GM23338 (cell line): ENCODE measurements around the gene PKD2. TPM values are rescaled to one million over a fixed set of nuclear protein-coding genes. Genes with fewer than 3 reads are reported as not detected.

ENCODE experiments used
- ATAC-seq: fragments of 200-7000 bp; cut with Tn5 transposase; 3 replicates; pipeline ENCODE4 v1.9.1; 2020
- DNase-seq: peaks from one replicate; pipeline ENCODE4 v3.0.0-alpha.2; 2015; ENCODE audit warnings: low spot score
- H2AFZ ChIP-seq: fragments of 200-600 bp; sonication (generic); 2 replicates; pipeline ENCODE4 v1.8.0; 2016; ENCODE audit warnings: antibody characterized with exemption, mild to moderate bottlenecking, moderate library complexity
- H3F3A ChIP-seq: fragments of 200-600 bp; sonication (generic); replicated peaks from 2 replicates; pipeline ENCODE4 v1.8.0; 2017; ENCODE audit warnings: antibody characterized with exemption, mixed run types, low read depth
- H3K27ac ChIP-seq: fragments of 200-600 bp; sonication (generic); 2 replicates; pipeline ENCODE4 v1.6.1; 2016; ENCODE audit warnings: low read depth
- H3K27me3 ChIP-seq: fragments of 200-600 bp; sonication (generic); 2 replicates; pipeline ENCODE4 v1.8.0; 2016; ENCODE audit warnings: mild to moderate bottlenecking, mixed run types, moderate library complexity; ENCODE audit not compliant: insufficient read depth
- H3K36me3 ChIP-seq: fragments of 200-600 bp; sonication (generic); 2 replicates; pipeline ENCODE4 v1.8.0; 2016; ENCODE audit warnings: mild to moderate bottlenecking; ENCODE audit not compliant: insufficient read depth
- H3K4me1 ChIP-seq: fragments of 200-600 bp; sonication (generic); 2 replicates; pipeline ENCODE4 v1.8.0; 2016; ENCODE audit warnings: mild to moderate bottlenecking, moderate library complexity; ENCODE audit not compliant: insufficient read depth
- H3K4me2 ChIP-seq: fragments of 200-600 bp; sonication (generic); 2 replicates; pipeline ENCODE4 v1.7.1; 2017; ENCODE audit warnings: mixed run types
- H3K4me3 ChIP-seq: fragments of 200-600 bp; sonication (generic); 2 replicates; pipeline ENCODE4 v1.6.1; 2016; ENCODE audit warnings: mixed run types
- H3K79me2 ChIP-seq: fragments of 200-600 bp; sonication (generic); replicated peaks from 2 replicates; pipeline ENCODE4 v1.8.0; 2017; ENCODE audit warnings: mild to moderate bottlenecking; ENCODE audit not compliant: insufficient read depth
- H3K9me2 ChIP-seq: fragments of 200-600 bp; sonication (generic); 2 replicates; pipeline ENCODE4 v1.8.0; 2017; ENCODE audit not compliant: insufficient read depth
- H4K20me1 ChIP-seq: fragments of 200-600 bp; sonication (generic); replicated peaks from 2 replicates; pipeline ENCODE4 v1.8.0; 2017; ENCODE audit warnings: mild to moderate bottlenecking; ENCODE audit not compliant: insufficient read depth
- H3K27ac Mint-ChIP-seq: 2 replicates; pipeline ENCODE4 v1.8.0; 2020; ENCODE audit warnings: inconsistent platforms, mild to moderate bottlenecking, moderate library complexity, mixed read lengths
- H3K27me3 Mint-ChIP-seq: 3 replicates; pipeline ENCODE4 v1.8.0; 2022; ENCODE audit warnings: low read depth, mild to moderate bottlenecking, moderate library complexity, mixed read lengths, inconsistent platforms; ENCODE audit not compliant: insufficient read depth, poor library complexity
- H3K36me3 Mint-ChIP-seq: 3 replicates; pipeline ENCODE4 v1.8.0; 2021; ENCODE audit warnings: low read depth, mild to moderate bottlenecking, inconsistent platforms, moderate library complexity, mixed read lengths
- H3K4me1 Mint-ChIP-seq: 3 replicates; pipeline ENCODE4 v1.8.0; 2020; ENCODE audit warnings: mild to moderate bottlenecking, inconsistent platforms, mixed read lengths
- H3K4me3 Mint-ChIP-seq: 3 replicates; pipeline ENCODE4 v1.8.0; 2021; ENCODE audit warnings: moderate library complexity, mild to moderate bottlenecking, inconsistent platforms, mixed read lengths
- H3K9me3 Mint-ChIP-seq: 3 replicates; pipeline ENCODE4 v1.8.0; 2020; ENCODE audit warnings: moderate library complexity, mild to moderate bottlenecking, inconsistent platforms, mixed read lengths
- CREB1 ChIP-seq: fragments of 250-450 bp; sonication (Bioruptor Pico); IDR thresholded peaks from 2 replicates; pipeline ENCODE4 v1.5.0; 2020; ENCODE audit warnings: low read depth, mild to moderate bottlenecking, moderate library complexity
- EZH2 ChIP-seq: fragments of 200-600 bp; sonication (generic); IDR thresholded peaks from one replicate; pipeline ENCODE4 v1.8.0; 2017; ENCODE audit warnings: antibody characterized with exemption, mild to moderate bottlenecking, low read depth; ENCODE audit not compliant: unreplicated experiment
- EZH2phosphoT487 ChIP-seq: fragments of 200-600 bp; sonication (generic); IDR thresholded peaks from one replicate; pipeline ENCODE4 v1.8.1; 2018; ENCODE audit warnings: antibody characterized with exemption; ENCODE audit not compliant: unreplicated experiment
- JUNB ChIP-seq: IDR thresholded peaks from one replicate; pipeline ENCODE4 v1.6.1; 2016; ENCODE audit warnings: antibody characterized with exemption; ENCODE audit not compliant: unreplicated experiment
- NANOG ChIP-seq: IDR thresholded peaks from 2 replicates; pipeline ENCODE4 v1.6.1; 2016; ENCODE audit warnings: antibody characterized with exemption, borderline replicate concordance
- POLR2AphosphoS5 ChIP-seq: IDR thresholded peaks from 2 replicates; pipeline ENCODE4 v1.6.1; 2016; ENCODE audit warnings: antibody characterized with exemption, low read depth
- ZNF114 ChIP-seq: fragments of 250-450 bp; sonication (Bioruptor Pico); IDR thresholded peaks from 2 replicates; pipeline ENCODE4 v1.5.0; 2020; ENCODE audit warnings: mild to moderate bottlenecking, moderate library complexity
- ZNF331 ChIP-seq: fragments of 250-450 bp; sonication (Bioruptor Pico); IDR thresholded peaks from 2 replicates; pipeline ENCODE4 v1.5.0; 2020; ENCODE audit warnings: low read depth, mild to moderate bottlenecking, moderate library complexity
- polyA plus RNA-seq: library from polyadenylated mRNA; unstranded; fragments of >200 nt; fragmentation: Nextera tagmentation; extraction: Ambion mirVana; gene quantifications from 2 replicates; pipeline ENCODE4 v1.2.1, GENCODE V29; 2016
- total RNA-seq: library from RNA; depleted of rRNA; stranded (reverse); fragments of >200 nt; shearing (Covaris generic); gene quantifications from 2 replicates; pipeline ENCODE4 v1.2.3, GENCODE V29; 2014
- TF ChIP-seq, protein P1 (sequence below): fragments of 250-450 bp; sonication (Bioruptor Pico); IDR thresholded peaks from 2 replicates; pipeline ENCODE4 v1.5.0; 2020; ENCODE audit warnings: mild to moderate bottlenecking, moderate library complexity
- TF ChIP-seq, protein P2 (sequence below): IDR thresholded peaks from one replicate; pipeline ENCODE4 v1.6.1; 2018; ENCODE audit warnings: antibody characterized with exemption; ENCODE audit not compliant: unreplicated experiment

Gene PKD2
- total and polyA plus RNA-seq, 2 experiments from 2014 or later: 17.9 to 45.3 TPM

- no peaks in the 10 kb centered on the region for H3K9me3 Mint-ChIP-seq
- no peaks in the 10 kb centered on the region; the same call in 2 of the 3 replicates for H3K36me3 Mint-ChIP-seq
- peaks cover 30% of the 10 kb centered on the region for H3K79me2 ChIP-seq
- peaks cover 19% of the 10 kb centered on the region for H3K27me3 Mint-ChIP-seq
- H3K4me3 ChIP-seq: peak overlapping the region; percentile 68; the same call in 1 of the 2 replicates
- H3K27ac ChIP-seq: no peak overlapping the region
- H3K36me3 ChIP-seq: no peaks in the 10 kb centered on the region
- H3K4me2 ChIP-seq: no peak overlapping the region; the same call in 1 of the 2 replicates
- no peaks in the 10 kb centered on the region for H3F3A ChIP-seq
- TF ChIP-seq ZNF114 (CRISPR knock-in tag): no peak
- TF ChIP-seq JUNB: no peak
- TF ChIP-seq EZH2: no peak
- TF ChIP-seq, protein P1, sequence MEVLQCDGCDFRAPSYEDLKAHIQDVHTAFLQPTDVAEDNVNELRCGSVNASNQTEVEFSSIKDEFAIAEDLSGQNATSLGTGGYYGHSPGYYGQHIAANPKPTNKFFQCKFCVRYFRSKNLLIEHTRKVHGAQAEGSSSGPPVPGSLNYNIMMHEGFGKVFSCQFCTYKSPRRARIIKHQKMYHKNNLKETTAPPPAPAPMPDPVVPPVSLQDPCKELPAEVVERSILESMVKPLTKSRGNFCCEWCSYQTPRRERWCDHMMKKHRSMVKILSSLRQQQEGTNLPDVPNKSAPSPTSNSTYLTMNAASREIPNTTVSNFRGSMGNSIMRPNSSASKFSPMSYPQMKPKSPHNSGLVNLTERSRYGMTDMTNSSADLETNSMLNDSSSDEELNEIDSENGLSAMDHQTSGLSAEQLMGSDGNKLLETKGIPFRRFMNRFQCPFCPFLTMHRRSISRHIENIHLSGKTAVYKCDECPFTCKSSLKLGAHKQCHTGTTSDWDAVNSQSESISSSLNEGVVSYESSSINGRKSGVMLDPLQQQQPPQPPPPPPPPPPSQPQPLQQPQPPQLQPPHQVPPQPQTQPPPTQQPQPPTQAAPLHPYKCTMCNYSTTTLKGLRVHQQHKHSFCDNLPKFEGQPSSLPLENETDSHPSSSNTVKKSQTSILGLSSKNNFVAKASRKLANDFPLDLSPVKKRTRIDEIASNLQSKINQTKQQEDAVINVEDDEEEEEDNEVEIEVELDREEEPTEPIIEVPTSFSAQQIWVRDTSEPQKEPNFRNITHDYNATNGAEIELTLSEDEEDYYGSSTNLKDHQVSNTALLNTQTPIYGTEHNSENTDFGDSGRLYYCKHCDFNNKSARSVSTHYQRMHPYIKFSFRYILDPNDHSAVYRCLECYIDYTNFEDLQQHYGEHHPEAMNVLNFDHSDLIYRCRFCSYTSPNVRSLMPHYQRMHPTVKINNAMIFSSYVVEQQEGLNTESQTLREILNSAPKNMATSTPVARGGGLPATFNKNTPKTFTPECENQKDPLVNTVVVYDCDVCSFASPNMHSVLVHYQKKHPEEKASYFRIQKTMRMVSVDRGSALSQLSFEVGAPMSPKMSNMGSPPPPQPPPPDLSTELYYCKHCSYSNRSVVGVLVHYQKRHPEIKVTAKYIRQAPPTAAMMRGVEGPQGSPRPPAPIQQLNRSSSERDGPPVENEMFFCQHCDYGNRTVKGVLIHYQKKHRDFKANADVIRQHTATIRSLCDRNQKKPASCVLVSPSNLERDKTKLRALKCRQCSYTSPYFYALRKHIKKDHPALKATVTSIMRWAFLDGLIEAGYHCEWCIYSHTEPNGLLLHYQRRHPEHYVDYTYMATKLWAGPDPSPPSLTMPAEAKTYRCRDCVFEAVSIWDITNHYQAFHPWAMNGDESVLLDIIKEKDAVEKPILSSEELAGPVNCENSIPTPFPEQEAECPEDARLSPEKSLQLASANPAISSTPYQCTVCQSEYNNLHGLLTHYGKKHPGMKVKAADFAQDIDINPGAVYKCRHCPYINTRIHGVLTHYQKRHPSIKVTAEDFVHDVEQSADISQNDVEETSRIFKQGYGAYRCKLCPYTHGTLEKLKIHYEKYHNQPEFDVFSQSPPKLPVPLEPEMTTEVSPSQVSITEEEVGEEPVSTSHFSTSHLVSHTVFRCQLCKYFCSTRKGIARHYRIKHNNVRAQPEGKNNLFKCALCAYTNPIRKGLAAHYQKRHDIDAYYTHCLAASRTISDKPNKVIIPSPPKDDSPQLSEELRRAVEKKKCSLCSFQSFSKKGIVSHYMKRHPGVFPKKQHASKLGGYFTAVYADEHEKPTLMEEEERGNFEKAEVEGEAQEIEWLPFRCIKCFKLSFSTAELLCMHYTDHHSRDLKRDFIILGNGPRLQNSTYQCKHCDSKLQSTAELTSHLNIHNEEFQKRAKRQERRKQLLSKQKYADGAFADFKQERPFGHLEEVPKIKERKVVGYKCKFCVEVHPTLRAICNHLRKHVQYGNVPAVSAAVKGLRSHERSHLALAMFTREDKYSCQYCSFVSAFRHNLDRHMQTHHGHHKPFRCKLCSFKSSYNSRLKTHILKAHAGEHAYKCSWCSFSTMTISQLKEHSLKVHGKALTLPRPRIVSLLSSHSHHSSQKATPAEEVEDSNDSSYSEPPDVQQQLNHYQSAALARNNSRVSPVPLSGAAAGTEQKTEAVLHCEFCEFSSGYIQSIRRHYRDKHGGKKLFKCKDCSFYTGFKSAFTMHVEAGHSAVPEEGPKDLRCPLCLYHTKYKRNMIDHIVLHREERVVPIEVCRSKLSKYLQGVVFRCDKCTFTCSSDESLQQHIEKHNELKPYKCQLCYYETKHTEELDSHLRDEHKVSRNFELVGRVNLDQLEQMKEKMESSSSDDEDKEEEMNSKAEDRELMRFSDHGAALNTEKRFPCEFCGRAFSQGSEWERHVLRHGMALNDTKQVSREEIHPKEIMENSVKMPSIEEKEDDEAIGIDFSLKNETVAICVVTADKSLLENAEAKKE (CRISPR knock-in tag): no peak
- TF ChIP-seq, protein P2, sequence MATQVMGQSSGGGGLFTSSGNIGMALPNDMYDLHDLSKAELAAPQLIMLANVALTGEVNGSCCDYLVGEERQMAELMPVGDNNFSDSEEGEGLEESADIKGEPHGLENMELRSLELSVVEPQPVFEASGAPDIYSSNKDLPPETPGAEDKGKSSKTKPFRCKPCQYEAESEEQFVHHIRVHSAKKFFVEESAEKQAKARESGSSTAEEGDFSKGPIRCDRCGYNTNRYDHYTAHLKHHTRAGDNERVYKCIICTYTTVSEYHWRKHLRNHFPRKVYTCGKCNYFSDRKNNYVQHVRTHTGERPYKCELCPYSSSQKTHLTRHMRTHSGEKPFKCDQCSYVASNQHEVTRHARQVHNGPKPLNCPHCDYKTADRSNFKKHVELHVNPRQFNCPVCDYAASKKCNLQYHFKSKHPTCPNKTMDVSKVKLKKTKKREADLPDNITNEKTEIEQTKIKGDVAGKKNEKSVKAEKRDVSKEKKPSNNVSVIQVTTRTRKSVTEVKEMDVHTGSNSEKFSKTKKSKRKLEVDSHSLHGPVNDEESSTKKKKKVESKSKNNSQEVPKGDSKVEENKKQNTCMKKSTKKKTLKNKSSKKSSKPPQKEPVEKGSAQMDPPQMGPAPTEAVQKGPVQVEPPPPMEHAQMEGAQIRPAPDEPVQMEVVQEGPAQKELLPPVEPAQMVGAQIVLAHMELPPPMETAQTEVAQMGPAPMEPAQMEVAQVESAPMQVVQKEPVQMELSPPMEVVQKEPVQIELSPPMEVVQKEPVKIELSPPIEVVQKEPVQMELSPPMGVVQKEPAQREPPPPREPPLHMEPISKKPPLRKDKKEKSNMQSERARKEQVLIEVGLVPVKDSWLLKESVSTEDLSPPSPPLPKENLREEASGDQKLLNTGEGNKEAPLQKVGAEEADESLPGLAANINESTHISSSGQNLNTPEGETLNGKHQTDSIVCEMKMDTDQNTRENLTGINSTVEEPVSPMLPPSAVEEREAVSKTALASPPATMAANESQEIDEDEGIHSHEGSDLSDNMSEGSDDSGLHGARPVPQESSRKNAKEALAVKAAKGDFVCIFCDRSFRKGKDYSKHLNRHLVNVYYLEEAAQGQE: no peak
- no peak for TF ChIP-seq CREB1 (CRISPR knock-in tag)
- no peak for TF ChIP-seq POLR2AphosphoS5
- no peak for TF ChIP-seq NANOG
- TF ChIP-seq ZNF331 (CRISPR knock-in tag): no peak
- no peak for TF ChIP-seq EZH2phosphoT487
- peak overlapping the region; percentile 74; the same call in 1 of the 3 replicates for H3K4me3 Mint-ChIP-seq
- peaks cover 18% of the 10 kb centered on the region; the same call in 1 of the 2 replicates for H4K20me1 ChIP-seq
- DNase-seq (no peak), ATAC-seq (no peak)
- H3K27ac Mint-ChIP-seq: no peak overlapping the region
- no peak overlapping the region for H2AFZ ChIP-seq
- H3K9me2 ChIP-seq: no peaks in the 10 kb centered on the region
- peaks cover 30% of the 10 kb centered on the region for H3K4me1 Mint-ChIP-seq
- peaks cover 29% of the 10 kb centered on the region for H3K4me1 ChIP-seq
- H3K27me3 ChIP-seq: peaks cover 21% of the 10 kb centered on the region
These were observed 1.5 kb upstream of the PKD2 start for GRCh38 chr4:88005946-88006345.
